GM12892 (cell line): ENCODE results near the gene FANCM. TPM values are rescaled to one million over a fixed set of nuclear protein-coding genes. Genes with fewer than 3 reads are reported as not detected.

Experiments
- DNase-seq: peaks from one replicate; pipeline ENCODE4 v3.0.0; 2011; ENCODE audit not compliant: insufficient read length
- FAIRE-seq: peaks from 2 replicates; lab custom pipeline; 2011; peaks lifted over from hg19 to GRCh38; lab: Jason Lieb, UNC
- POLR2A ChIP-seq: IDR thresholded peaks from 2 replicates; pipeline ENCODE4 v1.6.1; 2011; ENCODE audit warnings: low read depth, low read length, control low read depth
- POLR2AphosphoS5 ChIP-seq: IDR thresholded peaks from 2 replicates; pipeline ENCODE4 v1.6.1; 2011; ENCODE audit warnings: low read depth, low read length, control low read depth
- TAF1 ChIP-seq: IDR thresholded peaks from 2 replicates; pipeline ENCODE4 v1.6.1; 2011; ENCODE audit warnings: low read depth, mild to moderate bottlenecking, control low read depth, low read length, borderline replicate concordance
- polyA plus RNA-seq: library from polyadenylated mRNA; unstranded; fragments of >200 nt; gene quantifications from one replicate; pipeline ENCODE4 v1.2.1, GENCODE V29; 2012; ENCODE audit warnings: missing spikeins, inconsistent platforms; ENCODE audit not compliant: missing spikeins

FANCM gene, protein sequence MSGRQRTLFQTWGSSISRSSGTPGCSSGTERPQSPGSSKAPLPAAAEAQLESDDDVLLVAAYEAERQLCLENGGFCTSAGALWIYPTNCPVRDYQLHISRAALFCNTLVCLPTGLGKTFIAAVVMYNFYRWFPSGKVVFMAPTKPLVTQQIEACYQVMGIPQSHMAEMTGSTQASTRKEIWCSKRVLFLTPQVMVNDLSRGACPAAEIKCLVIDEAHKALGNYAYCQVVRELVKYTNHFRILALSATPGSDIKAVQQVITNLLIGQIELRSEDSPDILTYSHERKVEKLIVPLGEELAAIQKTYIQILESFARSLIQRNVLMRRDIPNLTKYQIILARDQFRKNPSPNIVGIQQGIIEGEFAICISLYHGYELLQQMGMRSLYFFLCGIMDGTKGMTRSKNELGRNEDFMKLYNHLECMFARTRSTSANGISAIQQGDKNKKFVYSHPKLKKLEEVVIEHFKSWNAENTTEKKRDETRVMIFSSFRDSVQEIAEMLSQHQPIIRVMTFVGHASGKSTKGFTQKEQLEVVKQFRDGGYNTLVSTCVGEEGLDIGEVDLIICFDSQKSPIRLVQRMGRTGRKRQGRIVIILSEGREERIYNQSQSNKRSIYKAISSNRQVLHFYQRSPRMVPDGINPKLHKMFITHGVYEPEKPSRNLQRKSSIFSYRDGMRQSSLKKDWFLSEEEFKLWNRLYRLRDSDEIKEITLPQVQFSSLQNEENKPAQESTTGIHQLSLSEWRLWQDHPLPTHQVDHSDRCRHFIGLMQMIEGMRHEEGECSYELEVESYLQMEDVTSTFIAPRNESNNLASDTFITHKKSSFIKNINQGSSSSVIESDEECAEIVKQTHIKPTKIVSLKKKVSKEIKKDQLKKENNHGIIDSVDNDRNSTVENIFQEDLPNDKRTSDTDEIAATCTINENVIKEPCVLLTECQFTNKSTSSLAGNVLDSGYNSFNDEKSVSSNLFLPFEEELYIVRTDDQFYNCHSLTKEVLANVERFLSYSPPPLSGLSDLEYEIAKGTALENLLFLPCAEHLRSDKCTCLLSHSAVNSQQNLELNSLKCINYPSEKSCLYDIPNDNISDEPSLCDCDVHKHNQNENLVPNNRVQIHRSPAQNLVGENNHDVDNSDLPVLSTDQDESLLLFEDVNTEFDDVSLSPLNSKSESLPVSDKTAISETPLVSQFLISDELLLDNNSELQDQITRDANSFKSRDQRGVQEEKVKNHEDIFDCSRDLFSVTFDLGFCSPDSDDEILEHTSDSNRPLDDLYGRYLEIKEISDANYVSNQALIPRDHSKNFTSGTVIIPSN (N-terminal part only)
- polyA plus RNA-seq: 7.3 TPM

DNA sequence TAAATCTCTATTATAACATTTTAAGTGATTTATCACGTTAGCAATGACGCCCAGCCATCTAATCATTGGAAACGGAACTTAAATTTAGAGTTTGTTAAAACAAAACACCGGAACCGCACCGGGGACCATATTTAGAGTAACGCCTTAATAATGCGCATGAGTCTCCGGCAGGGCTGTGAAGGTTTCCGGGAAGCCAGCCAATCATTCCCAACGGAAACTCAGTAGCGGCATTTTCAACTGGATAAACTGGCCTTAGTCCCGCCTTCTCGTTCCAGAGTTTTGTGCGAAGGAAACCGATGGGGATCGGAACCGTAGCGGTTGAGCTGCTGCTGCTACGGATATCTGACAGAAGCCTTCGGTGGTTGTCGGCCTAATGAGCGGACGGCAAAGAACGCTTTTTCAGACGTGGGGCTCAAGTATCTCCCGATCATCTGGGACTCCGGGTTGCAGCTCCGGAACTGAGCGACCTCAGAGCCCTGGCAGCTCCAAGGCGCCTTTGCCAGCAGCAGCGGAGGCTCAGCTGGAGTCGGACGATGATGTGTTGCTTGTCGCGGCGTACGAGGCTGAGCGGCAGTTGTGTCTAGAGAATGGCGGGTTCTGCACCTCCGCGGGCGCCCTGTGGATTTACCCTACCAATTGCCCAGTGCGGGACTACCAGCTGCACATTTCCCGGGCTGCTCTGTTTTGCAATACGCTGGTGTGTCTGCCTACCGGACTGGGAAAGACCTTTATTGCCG lies at the start of gene FANCM:
TSS of gene FANCM (plus strand) at position 272 of the 737 bp plus-strand sequence. CDS start at position 374, 102 bp downstream.
- DNase-seq (peak; percentile 54), FAIRE-seq (peak; percentile 92)
- peak; percentile 75 for TF ChIP-seq POLR2AphosphoS5
- peak; percentile 77 for TF ChIP-seq POLR2A
- TF ChIP-seq TAF1: peak; percentile 45; the same call in 1 of the 2 replicates

DNA sequence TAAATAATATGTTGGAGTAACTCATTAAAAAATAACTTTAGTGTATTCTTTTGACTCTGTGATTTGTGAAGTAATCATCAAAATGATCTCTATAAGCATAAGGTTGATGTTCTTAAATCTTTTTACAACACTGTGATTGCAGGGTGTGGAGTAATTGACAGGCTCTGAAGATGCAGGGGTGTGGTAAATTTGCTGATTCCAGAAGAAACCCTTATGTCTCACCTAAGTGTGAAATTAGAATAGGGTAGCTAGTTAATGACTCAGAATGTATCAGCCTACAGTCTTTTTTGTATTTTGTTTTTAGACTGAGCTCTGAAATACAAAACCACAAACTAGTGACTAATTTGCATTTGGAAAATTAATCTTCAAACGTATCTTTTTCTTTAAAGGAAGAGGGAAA lies 45.9 kb upstream of the FANCM start:
- no peak for TF ChIP-seq POLR2AphosphoS5
- no peak for TF ChIP-seq POLR2A
- no peak for TF ChIP-seq TAF1
- DNase-seq (no peak), FAIRE-seq (no peak)

DNA sequence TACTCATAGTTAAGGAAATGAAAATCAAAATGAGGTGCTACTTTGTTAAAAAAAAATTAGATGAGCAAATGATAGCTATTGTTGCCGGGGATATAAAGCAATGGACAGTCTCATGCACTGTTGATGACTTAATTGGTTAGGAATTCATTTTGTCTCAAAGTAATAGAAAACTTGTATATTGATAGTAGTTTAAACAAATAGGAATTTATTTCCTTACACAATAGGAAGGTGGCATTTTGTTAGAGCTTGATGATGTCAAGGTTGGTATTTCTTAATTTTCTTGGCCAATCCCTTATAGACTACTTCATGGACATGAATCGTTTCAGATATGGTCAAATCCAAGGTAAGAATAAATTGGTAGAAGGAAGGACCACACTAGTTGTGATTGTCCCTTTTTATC lies 44.0 kb upstream of the FANCM start:
- FAIRE-seq (no peak), DNase-seq (no peak)
- no peak for TF ChIP-seq POLR2AphosphoS5
- TF ChIP-seq POLR2A: no peak
- no peak for TF ChIP-seq TAF1

DNA sequence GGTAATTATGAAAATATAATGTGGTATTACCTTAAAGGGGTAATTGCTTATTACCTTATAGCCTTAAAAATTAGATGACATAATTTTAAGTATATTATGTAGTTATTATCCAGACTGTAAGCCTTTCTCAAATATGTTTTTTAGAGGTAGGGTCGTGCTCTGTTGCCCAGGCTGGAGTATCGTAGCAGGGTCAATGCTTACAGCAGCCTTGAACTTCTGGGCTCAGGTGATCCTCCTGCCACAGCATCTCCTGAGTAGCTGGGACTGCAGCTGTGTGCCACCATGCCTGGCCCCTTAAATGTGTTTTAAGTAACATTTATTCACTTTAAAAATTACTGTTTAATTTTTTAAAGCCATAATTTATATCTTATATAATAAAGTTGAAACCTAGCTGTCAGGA lies 41.5 kb upstream of the FANCM start:
- DNase-seq: no peak
- TF ChIP-seq POLR2AphosphoS5 (no peak), POLR2A (no peak), TAF1 (no peak)
- no peak for FAIRE-seq

DNA sequence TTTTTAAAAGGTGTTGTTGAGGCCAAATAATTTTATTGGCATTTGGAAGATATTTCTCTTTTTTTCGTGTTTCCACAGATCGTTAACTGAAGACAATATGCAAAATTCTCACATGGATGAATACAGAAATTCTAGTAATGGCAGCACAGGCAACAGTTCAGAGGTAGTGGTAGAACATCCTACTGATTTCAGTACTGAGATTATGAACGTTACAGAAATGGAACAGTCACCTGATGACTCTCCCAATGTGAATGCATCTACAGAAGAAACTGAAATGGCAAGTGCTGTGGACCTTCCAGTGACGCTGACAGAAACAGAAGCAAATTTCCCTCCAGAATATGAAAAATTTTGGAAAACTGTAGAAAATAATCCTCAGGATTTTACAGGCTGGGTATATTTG lies 40.6 kb upstream of the FANCM start:
- FAIRE-seq (peak; percentile 57), DNase-seq (no peak)
- TF ChIP-seq POLR2A (no peak), TAF1 (no peak), POLR2AphosphoS5 (no peak)

DNA sequence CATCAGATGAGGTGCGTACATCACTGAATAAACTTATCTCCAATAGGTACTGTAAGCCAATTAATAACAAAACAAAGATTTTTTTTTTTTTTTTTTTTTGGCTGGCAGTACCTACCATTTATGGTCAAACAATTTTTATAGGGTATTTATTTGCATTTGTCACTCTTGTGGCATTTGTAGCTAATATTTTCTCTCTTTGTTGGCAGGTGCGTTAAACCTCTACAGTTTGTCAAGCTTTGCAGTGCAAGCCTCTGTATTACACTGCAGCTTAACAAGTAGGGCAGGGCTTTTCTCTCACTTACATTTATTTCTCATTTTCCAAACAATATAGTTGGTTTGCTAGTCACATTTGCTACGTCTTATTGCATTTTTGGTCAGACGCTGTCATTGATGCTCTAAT lies 39.5 kb upstream of the FANCM start:
- FAIRE-seq (no peak), DNase-seq (no peak)
- TF ChIP-seq POLR2AphosphoS5 (no peak), POLR2A (no peak), TAF1 (no peak)

DNA sequence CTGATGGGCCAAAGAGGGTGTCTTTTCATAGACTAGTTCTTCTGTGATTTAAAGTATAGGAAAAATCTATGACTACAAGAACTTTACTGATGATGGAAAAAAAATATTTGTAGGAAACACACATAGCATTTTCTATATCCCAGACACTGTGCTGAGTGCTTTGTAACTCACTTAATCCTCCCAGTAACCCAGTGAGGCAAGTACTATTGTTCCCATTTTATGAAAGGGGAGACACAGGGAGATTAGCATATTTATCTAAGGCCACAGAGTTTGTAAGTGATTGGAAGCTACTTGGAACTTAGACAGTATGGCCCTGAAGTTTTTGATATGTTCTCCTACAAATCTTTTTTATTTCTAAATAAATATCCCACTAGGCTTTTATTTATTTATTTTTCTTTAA lies 31.9 kb upstream of the FANCM start:
- DNase-seq (no peak), FAIRE-seq (no peak)
- no peak for TF ChIP-seq POLR2AphosphoS5
- TF ChIP-seq POLR2A: no peak
- TF ChIP-seq TAF1: no peak

DNA sequence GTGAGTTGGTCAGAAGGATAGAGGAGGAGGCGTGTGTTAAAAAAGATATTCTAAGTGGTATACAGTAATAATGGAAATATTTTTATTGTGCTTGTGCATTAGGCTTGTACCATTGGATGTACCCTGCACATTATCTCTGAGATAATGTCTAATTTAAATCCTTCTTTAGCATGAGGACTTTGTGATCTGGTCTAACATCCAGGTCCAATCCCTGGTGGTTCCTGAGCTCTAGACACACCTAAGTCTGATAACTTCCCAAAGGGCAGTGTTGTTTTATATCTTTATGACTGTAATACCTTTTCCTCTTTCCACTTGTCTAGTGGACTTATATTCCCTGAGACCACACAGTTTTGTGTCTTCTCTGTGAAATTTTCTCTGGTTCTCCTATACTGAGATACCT lies 31.2 kb upstream of the FANCM start:
- TF ChIP-seq POLR2A (no peak), TAF1 (no peak), POLR2AphosphoS5 (no peak)
- DNase-seq: no peak
- no peak for FAIRE-seq

DNA sequence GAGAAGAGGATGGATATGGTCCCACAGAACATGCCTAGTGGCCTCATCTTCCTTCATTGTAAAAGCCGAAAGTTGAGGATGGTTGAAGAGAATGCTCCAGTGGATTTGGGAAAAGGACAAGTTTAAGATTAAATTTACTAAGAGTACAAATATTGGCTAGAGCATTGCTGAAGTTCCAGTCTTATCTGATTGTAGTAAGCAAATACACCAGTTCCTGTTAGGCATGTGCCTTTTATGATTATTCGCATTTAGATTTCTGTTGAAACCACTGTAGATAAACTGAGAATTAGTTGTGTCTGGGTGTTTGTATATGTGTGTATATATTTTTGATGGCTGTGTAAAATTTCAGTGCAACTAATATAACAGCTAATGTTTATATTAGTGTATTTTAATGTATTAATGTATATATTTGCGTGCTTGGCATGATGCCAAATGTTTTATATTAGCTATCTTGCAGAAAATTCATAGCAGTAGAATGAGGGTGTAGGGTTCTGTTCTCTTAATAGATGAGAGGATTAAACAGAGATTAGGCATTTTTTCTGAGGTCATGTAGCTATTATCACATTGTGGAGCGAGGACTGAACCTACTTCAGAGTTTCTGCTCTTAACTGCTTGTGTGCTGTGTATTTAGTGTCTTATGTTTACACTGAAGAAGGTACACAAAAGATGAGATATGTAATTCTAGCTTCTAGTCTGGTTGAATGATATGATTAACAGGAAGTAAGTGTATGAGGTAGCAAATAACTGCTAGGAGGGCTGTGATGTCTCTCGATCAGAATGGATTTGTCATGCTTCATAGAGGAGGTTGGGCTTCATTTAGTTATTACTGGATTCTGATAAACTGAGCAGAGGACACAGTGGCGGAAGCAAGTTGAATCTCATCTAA lies 22.6 kb upstream of the FANCM start:
- DNase-seq: no peak
- no peak for FAIRE-seq
- no peak for TF ChIP-seq POLR2A
- no peak for TF ChIP-seq POLR2AphosphoS5
- no peak for TF ChIP-seq TAF1

DNA sequence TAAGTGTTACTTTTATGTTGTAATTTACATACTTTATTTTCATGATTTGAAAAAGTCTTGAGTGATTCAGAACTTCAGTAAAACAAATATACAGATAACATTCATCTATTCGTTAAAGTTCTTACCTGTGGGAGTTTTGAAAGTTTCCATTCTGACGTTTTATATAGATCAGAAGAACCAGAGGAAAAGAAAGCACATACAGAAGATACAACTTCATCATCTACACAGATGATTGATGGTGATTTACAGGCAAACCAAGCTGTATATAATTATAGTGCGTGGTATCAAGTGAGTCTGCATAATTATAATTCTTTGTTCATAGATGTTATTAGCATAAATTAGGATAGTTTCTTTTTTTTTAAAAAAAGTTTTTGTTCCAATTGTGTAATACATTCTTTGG lies 21.4 kb upstream of the FANCM start:
- TF ChIP-seq TAF1 (no peak), POLR2AphosphoS5 (no peak), POLR2A (no peak)
- FAIRE-seq (no peak), DNase-seq (no peak)
